T-helper 1 cell (primary cell): ENCODE measurements around the gene DHRS3.

ENCODE experiments used
- DNase-seq, 5 donors: peaks; one replicate each; pipeline ENCODE4 v3.0.0-alpha.2; 2012 to 2020

Gene DHRS3

DNA sequence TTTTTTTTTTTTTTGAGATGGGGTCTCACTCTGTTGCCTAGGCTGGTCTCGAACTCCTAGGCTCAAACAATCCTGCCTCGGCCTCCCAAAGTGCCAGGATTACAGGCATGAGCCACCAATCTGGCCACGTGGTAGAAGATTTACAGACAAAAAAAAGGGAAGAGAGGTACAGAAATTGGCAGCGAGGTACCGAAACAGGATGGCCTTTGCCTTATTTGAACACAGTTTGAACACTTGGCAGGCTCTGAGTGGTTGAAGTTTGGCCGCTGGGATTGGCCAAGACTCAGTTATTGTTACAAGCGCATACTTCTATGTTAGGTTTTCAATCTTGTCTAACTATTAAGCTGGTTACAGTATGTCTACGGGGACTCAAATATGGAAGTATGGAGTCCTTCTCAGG lies 19.7 kb upstream of the DHRS3 start:
- DNase-seq: no peak

DNA sequence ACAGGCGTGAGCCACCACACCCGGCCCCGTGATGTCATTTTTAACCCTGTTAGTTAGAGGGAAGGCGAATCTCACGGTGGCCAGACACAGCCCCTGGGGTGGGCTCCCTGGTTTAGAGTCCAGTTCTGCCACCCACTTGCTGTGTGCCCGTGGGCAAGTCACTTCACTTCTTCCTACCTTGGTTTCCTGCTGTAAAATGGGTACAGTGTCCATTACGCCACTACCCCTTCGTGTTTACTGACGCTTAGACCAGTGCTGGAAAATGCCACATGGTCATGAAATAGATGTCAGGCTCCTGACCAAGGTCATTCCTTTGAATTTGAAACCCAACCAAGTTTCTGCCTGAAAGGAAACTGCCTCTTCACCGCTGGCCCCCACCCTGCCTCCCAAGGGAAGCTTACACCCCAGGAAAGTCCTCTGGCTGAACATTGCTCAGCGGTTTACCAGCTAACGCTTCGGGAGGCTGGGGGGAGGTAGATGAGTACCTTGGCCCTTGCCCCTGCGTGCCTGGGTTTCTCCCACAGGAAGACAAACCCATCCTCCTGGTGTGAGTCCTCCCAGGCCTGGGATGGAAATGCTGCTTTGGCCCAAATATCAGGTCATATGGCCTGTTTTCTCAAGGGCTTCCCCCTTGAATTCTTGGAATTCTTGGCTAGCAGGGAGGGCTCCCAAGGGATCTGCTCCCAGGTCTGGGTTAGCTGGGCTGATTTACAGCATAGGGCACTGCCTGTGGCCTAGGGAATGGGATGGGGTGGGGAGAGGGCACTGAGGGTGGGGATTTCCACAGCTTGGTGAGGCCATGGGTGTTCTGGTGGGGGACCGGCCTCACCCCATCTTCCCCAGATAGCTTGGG lies 18.3 kb upstream of the DHRS3 start:
- no peak for DNase-seq

DNA sequence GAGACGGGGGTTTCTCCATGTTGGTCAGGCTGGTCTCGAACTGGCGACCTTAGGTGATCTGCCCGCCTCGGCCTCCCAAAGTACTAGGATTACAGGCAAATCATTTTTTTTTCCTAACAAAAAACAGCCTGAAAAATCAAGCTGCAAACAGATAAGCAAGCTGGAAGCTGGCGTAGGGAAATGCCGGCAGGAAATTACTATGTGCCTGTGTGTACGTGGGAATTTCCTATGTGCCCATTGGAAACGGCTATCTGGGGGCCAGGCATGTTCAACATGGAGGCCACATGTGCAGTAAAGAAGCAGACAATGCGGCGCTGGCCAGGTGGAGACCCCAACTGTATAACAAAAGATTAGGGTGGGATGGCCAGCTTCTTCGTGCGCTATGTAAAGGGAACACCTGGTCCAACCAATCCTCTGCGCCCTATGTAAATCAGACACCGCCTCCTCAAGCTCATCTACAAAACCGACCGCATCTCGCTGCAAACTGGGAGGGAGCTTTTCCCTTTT lies 16.7 kb upstream of the DHRS3 start:
- no peak for DNase-seq

DNA sequence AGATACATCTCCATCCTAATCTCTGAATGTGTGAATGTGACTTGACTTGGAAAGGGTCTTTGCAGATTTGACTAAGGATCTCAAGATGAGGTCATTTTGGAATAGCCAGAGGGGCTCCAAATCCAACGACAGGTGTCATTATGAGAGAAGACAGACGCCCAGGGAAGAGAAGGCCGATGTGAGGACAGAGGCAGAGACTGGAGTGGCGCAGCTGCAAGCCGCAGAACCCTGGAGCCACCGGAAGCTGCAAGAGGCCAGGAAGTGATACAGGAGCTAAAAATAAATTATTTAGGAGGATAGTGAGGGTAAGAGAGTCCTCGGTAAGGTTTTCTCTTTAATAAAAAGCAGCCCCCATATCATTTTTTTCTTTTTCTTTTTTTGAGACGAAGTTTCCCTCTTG lies 16.1 kb upstream of the DHRS3 start:
- DNase-seq: no peak

DNA sequence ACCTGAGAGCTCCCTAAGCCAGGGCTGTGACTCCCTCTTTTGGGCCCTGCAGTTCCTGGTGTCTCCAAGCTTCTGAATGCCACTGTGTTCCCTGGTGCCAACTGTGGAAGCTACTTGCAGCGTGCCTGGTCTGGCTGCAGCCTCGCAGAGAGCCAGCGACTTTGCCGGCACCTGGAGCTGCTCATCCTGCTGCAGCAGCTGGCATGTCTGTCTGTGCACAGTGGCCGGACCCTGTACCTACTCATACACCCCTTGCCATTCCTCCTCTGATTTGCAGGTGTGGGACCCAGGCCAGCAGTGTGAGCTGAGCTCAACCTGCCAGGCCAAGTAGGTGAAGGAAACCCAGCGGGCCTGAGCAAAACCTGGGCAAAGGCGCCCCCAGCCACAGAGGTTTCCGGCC lies 13.6 kb upstream of the DHRS3 start:
- DNase-seq: no peak

DNA sequence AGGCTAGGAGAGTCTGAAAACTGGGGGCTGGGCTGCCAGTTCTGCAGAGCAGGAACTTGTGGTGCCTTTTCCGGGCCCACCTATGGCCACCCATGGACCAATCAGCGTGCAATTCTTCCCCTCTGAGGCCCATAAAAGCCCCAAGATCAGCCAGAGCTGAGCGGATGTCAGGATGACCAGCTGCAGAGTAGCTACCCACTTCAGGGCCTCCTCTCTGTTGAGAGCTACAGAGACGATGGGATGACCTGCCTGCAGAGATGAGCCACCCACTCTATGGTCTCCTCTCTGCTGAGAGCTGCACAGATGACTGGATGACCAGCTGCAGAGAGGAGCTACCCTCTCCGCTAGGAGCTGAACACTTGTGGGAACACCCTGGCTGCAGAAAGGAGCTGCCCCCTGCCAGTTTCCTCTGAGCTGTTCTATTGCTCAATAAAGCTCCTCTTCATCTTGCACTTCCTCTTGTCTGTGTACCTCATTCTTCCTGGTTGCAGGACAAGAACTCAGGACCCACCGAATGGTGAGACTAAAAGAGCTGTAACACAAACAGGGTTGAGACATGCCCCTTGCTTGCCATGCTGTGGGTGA lies 13.0 kb upstream of the DHRS3 start:
- no peak for DNase-seq

DNA sequence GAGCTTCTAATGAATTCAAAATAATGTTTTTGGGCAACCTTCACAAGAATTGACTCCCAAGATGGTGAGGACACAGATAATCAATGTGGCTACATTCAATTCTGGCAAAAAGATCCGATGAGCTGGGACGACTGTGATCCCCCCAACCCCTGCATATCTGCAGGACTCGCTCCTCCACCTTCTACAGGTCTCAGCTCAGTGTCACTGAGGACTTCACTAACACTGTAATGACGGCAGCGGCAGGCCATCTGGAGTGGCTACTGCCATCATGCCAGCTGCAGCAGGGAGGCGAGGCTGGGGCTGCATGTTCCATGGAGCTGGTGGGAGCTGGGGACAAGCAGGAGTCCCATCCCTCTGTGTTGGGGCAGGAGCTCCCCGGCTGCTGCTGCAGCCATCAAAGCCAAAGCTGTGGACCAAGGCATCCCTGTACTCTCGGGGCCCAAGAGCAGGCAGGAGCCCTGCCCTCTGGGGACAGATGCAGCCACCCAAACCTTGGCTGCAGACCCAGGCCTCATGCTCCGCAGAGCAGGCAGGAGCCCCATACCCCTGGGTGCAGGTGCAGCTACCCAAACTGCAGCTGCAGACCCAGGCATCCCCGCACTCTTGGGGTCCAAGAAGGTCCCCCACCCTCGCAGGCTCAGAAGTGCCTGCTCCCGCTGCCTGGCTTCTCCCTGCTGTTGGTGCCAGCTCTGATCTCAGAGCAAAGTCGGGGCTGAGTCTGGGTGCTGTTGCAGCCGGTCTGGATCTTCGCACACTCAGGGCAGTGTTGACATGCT lies 12.2 kb upstream of the DHRS3 start:
- DNase-seq: no peak

DNA sequence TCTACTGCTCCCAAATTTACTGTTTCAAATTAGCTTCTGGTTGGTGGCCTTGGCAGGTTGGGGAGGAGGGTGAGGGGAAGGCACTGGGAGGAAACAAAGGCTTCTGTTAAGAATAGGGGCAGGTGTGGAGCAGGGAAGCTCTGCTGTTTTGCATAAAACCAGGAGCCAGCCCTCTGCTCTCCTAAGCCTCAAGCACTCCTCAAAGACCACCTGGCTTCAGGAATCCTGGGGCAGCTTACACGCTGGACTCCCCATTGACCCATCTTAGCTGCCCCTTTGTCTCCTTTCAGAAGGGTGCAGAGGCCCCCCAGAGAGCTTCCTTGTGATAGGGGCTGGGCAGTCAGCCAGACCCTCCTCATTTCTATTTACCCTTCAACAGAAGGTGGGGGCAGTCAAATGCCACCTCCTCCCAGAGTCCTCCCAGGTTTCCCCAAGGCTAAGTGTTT lies 11.5 kb upstream of the DHRS3 start:
- DNase-seq: no peak

DNA sequence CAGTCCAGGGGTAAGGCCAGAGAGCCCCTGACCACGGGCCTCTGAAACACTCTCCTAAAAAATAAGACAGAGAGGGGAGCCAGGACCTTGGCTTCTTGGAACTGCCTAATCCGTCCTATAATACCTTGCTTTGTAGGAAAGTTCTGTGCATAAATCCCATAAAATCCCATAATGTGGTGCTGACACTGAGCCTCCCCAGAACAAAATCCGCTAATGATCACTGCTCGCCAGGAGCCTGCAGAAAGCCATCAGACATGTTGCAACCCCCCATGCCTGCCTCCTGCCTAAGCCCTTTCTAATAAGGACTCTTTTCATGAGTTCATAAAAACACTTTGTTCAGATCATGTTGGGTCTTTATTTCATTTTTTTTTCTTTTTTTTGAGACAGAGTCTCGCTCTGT lies 9.3 kb upstream of the DHRS3 start:
- no peak for DNase-seq

DNA sequence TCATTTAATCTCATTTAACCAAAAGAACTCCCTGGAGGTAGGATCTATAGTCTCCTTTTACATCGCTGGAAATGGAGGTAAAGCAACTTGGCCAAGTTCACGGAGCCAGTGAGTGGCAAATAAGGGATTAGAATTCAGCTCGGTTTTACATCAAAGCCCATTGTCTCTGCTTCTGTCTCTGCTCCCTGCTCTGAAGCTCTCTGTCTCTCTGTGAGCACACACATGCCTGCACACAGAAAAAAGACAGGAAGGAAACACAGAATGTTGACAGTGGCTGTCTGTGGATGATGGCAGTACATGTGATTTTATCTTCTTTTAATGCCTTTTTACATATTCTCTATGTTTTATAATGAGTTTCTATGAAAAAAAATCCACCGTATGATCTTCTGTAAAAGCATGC lies 8.9 kb upstream of the DHRS3 start:
- DNase-seq: no peak

DNA sequence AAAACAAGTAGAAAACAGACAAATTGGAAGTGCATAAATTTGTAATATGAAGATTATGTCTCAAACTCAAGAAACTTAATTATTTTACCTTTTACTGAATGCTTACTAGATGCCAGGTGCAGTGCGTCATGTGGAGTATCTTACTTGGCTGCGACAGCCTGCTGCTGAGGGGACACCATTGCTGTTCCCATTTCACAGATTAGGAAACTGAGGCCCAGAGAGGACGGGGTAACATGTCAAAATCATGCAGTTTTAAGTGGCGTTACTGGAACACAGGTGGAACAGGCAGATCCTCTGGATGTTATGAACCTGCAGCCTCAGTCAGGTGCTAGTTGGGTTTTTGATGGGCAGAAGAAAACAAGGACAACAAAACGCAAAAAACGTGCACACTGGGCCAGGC lies 7.3 kb upstream of the DHRS3 start:
- no peak for DNase-seq

DNA sequence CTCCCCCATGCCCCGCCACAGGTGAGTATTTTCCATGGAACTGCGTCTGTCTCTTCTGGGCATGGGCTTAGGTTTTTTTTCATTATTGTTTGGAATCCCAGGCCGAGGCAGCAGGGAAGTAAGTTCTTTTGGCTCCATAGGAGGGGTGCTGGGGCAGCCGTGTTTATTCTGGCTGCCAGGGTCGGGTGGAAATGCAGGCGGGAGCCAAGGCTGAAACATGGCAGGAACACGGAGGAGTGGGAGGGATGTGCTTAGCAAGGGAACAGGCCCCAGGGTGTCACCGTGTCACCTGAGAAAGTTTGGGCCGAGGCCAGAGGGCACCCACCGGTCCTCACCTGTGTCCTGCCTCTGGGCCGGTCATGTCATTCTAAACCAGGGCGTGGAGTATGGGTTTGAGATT lies 4.5 kb upstream of the DHRS3 start:
- DNase-seq: no peak

DNA sequence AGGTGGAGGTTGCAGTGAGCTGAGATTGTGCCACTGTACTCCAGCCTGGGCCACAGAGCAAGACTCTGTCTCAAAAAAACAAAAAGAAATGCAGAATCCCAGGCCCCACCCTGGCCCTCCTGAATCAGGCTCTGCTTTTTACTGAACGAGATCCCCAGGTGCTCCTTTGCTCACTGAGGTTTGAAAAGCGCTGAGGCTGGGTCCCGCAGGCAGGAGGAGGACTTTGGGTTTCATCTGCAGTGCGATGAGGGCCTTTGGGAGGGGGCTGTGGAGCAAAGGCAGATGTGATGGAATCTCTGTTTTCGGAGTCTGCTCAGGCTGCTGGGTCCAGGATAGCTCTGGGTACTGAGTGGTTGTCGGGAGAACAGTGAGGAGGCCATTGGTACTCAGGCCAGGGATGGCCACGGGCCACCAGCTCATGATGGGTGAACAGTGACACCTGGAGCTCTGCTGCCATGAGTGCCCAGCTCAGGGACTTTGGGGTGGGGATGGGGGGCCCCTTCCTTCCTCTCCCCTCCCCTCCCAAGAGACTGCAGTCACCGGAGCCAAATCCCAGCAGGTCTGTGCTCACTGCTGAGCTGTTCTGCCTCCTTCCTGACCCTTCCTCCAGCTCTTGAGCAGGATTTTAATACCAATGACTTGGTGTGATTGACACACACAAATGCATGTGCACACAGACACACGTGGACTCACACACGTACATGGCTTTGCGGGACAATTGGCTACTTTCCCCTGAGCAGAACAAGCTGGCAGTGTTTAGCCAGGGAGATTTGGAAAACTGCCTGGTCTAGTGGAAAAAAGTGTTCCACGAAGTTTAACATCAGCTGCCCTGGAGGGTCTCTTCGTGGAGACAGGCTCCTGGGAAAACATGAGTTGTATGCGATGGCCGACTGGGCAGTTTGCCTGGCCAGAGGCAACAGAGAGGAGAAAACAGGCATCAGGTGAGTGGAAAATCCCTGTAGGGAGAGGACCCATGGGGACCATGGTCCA lies 3.6 kb upstream of the DHRS3 start:
- no peak for DNase-seq

DNA sequence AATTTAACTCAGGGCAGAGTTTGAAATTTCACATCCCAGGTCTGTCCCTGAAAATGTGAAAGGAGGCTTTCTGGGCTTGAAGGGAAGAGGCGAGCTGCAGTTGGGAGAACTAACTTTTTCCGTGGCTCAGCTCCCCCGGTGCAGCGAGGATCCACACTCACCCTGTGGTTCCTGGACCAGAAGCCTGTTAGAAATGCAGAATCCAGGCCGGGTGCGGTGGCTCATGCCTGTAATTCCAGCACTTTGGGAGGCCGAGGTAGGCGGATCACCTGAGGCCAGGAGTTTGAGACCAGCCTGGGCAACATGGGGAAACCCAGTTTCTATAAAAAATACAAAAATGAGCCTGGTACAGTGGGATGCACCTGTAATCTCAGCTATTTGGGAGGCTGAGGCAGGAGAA lies 2.9 kb upstream of the DHRS3 start:
- no peak for DNase-seq

DNA sequence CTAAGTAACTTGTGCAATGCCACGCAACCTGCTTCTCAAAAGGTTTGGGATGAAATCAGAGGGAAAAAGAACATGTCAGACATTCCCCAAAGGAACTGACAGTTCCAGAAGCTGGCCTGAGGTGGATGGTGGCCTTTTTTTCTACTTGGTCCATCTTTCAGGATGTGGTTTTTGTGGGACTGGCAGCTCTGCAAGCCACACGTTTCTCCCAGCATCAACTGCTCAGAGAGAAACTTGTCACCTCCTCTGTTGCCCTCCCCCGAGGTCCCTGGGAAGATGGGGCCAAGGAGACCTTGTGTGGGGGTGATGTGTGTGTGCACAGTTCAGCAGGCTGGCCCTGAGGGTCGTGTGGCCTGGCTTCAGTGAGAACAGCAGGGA lies 2.5 kb upstream of the DHRS3 start:
- DNase-seq: peak in 1 of 5 donors; percentile 56

DNA sequence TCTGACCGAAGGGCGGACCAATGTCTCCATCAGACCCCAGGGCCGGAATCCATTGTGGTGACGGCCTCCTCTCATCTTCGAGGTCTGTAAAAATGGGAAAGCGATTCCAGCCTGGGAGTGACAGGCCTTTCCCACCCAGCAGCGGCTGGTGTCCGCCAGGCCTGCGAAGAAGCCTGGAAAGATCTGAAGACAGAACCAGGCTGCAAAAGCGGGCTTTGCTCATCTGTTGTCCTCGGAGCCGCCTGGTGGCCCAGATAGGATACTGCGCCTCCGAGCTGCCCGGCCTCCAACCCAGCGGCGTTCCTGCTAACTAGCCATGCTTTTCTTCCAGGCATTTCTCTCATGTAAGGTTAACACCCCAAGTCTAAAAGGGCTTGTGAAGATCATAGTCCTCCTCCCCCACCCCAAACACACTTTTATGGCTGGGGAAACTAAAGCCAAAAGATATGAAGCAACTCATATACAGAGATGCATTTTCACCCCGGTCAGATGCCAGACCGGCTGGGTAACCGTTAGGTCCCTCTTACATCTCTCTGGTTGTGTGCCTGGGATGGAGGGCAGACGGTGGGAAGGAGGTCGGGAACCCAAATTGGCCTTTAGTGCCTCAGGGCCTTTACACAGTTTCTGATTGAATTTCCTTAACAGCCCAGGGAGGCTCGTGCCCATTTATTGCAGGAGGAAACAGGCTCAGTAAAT lies 1.9 kb upstream of the DHRS3 start:
- peak; percentile 48 to 71 (median 67) for DNase-seq

DNA sequence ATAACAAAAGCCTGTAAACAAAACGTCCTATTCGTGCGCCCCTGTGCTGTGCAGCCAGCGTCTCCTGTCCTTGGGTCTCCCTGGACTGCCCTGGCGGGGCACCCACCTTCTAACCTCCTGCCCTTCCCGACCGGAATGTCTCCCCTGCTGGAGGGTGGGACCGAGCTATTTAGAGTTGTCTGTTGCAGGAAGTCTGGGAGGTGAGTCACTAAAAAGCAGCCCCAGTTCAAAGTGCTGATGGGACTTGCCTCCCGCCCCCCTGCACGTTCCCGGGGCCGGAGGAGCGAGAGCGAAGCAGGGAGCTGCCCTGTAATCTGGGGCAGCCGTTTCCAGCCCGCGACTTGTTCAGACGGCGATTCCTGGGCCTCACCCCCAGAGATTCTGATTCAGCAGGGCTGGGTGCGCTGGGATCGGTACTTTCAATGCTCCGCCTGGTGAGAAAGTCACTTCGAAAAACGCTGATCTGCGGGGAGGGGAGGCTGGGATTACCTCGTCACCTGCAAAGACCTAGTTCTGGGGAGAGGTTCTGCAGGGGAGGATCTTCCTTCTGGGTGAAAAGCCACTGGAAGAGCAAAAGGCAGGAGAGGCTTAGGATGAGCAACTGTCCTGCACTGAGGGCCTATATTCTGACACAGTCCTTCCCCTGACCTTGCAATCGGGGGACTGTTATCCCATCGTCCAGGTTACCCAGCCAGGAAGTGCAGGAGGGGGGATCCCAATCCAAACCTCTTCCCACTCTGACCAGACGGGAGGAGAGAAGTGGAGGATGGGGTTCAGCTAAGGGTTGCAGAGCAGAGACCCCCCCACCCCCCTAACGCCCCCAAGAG lies 1.2 kb upstream of the DHRS3 start:
- DNase-seq: peak; percentile 34 to 59 (median 50)

DNA sequence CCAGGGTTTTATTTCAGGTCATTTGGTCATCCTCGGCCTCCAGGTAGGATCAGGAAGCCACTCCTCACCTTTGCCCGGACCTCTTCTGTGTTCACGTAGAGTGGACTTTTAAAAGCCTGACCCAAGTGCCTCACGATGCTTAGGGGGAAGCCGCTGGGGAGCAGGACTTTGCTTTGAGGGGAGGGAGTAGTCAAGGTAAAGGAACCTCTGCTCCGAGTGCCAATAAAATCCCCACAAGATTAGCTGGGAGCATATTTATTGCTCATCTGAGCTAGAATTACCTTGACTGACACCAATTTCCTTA lies 603 bp upstream of the DHRS3 start:
- DNase-seq: no peak

DNA sequence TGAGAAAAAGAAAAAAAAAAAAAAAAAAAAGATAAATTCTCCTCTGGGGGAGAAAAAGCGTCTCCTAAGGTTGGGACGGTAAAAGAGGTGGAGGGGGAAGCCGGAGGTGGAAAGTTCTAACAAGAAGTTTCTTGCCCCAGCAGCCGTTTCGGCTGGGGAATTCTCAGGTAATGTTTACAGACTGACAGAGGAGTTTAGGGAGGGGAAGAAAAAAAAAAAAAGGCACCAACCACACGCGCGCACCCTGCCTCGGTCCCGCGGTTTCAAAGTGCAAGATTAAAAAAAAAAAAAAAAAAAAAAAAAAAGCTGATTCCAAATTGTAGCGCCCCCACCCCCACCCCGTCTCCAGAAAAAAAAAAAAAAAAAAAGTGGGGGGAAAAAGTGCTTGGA lies 504 bp downstream of the DHRS3 start:
- peak in 4 of 5 donors; percentile 41 to 56 (median 52) for DNase-seq

DNA sequence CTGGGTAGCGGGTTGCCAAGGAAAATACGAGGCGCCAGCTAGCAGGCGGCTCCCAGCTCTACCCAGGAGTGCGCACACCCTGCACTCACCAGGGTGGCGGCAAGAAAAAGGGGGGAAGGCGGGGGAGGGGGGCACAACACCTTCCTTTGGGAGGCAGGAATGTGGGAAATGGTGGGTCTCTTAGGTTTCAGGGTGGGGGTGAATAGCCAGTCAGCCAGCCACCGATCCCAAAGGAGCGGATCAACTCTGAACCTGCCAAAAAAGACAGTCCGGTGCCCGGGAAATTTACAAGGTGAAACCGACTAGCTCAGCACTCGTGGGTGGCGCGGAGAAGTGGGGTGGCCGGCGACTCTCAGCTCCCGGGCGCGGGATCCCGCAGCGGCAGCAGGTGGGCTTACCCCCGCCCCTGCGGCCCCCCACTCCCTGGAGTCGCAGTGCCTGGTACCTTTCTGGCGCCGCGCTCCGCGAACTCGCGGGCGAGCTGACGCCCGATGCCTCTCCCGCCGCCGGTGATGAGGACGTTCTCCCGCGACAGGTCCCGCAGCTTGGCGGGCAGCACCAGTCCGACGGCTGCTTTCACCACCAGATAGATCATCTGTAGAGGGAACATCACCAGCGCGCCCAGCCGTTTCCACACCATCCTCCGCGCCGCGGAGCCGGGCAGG lies 1.2 kb downstream of the DHRS3 start:
- peak in 2 of 5 donors; percentile 13 to 32 for DNase-seq
